ENCODE measurements around the gene DPYSL4. TPM values are rescaled to one million over a fixed set of nuclear protein-coding genes. Genes with fewer than 3 reads are reported as not detected.

The DPYSL4 gene
- total RNA-seq, 1 experiment from 2014 or later = 0.21 TPM

DNA sequence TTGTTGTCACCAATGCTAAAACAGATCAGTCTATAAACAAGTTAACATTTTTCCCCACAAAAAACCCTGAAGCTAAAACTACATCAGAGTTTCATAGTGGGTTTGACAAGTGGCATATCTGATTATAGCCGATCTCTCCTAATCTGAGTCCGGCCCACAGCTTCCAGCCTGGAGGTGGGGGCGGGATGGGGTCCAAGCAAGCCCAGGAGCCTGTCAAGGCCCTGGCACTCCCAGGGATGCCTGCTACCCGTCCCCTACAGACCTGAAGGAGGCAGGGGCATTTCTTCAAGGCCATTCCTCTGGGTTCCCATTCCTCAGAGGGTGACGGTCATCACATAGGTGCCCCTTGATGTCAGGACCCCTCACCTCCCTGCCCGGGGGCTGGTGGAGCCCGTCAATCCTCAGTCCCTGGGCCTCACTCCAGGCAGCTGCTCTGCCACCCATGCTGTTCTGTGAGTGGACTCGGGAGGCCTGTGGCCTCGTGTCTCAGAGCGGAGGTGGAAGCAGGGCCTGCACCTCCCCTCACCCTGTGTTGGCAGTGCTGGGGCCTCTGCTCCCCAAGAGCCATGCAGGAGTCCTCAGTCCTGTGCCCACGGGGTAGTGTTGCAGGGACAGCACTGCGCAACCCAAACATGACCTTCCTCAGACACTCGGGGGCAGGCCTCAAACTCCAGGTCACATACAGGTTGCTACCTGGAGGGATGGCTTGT is 8.8 kb downstream of the DPYSL4 start:
- Mint-ChIP-seq H3K9me3 (ENCODE audit: unreplicated experiment) (no peaks in the 10 kb centered on the region), H3K36me3 (ENCODE audit: insufficient read depth, unreplicated experiment) (no peaks in the 10 kb centered on the region), H3K4me3 (ENCODE audit: unreplicated experiment) (no peak overlapping the region), H3K4me1 (ENCODE audit: insufficient read depth, unreplicated experiment) (no peaks in the 10 kb centered on the region), H3K27ac (ENCODE audit: low read depth, unreplicated experiment) (no peak overlapping the region), H3K27me3 (ENCODE audit: insufficient read depth, unreplicated experiment) (no peaks in the 10 kb centered on the region)
- intact Hi-C loops (cut with micrococcal nuclease) = no loop called here
- no peak for DNase-seq (ENCODE audit: unreplicated experiment)
- TF ChIP-seq, protein P1, sequence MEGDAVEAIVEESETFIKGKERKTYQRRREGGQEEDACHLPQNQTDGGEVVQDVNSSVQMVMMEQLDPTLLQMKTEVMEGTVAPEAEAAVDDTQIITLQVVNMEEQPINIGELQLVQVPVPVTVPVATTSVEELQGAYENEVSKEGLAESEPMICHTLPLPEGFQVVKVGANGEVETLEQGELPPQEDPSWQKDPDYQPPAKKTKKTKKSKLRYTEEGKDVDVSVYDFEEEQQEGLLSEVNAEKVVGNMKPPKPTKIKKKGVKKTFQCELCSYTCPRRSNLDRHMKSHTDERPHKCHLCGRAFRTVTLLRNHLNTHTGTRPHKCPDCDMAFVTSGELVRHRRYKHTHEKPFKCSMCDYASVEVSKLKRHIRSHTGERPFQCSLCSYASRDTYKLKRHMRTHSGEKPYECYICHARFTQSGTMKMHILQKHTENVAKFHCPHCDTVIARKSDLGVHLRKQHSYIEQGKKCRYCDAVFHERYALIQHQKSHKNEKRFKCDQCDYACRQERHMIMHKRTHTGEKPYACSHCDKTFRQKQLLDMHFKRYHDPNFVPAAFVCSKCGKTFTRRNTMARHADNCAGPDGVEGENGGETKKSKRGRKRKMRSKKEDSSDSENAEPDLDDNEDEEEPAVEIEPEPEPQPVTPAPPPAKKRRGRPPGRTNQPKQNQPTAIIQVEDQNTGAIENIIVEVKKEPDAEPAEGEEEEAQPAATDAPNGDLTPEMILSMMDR (IDR thresholded peaks at IDR 0.05; ENCODE audit: unreplicated experiment) = no peak
- CTCF ChIA-PET = interaction anchor here (0.5 kb wide), 1 partner anchor 25 kb away, joined by 3 read pairs; no protein-coding TSS in a partner anchor
- BruUV-seq (replicated peaks) = no TSS peak
- POLR2A ChIA-PET = no interaction called here

DNA sequence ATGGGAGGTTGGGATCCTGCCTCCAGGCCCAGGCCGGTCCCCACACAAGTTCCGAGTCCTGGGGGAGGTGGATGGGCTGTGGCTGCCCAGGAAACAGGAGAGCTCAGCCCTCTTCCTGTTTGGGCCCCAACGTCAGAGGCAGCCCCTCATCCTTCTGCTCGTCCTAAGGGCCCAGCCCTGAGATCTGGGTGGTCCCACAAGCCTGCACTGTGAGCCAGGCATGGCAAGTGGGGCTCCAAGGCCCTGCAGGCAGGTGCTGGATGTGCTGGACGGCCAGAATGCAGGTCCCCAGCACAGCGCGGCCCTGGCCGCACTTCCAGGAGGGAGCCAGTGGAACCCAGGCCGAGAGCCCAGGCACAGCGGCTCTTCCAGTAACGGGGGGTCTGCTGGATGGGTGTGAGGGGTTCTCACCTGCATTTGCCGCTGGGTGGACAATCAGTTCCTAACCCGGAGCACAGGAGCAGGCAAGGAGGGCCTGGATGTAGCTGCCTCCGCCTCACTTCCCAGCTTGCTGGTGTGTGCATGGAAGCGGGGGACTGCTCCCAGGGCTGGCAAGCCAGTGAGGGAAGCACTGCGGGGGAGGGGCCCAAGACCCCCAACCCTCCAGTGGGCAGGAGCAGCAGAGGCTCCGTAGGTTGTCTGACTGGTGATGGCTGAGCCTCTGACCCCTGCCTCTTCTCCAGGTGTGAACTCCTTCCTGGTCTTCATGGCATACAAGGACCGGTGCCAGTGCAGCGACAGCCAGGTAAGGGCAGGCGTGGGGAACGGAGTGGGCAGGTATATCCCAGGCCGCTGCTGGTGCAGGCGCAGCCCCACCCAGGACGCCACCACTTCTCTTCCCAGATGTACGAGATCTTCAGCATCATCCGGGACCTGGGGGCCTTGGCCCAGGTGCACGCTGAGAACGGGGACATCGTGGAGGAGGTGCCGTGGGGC is 9.7 kb downstream of the DPYSL4 start:
- H3K4me3 Mint-ChIP-seq (ENCODE audit: unreplicated experiment) = no peak overlapping the region
- no peaks in the 10 kb centered on the region for H3K4me1 Mint-ChIP-seq (ENCODE audit: insufficient read depth, unreplicated experiment)
- no TSS peak for BruUV-seq (replicated peaks)
- no peaks in the 10 kb centered on the region for H3K36me3 Mint-ChIP-seq (ENCODE audit: insufficient read depth, unreplicated experiment)
- no peaks in the 10 kb centered on the region for H3K27me3 Mint-ChIP-seq (ENCODE audit: insufficient read depth, unreplicated experiment)
- intact Hi-C loops (cut with micrococcal nuclease) = no loop called here
- H3K27ac Mint-ChIP-seq (ENCODE audit: low read depth, unreplicated experiment) = no peak overlapping the region
- POLR2A ChIA-PET = no interaction called here
- no peaks in the 10 kb centered on the region for H3K9me3 Mint-ChIP-seq (ENCODE audit: unreplicated experiment)
- TF ChIP-seq, protein P1 (IDR thresholded peaks at IDR 0.05; ENCODE audit: unreplicated experiment) = no peak
- no peak for DNase-seq (ENCODE audit: unreplicated experiment)
- CTCF ChIA-PET = interaction anchor here (0.5 kb wide), 1 partner anchor 24 kb away, joined by 3 read pairs; no protein-coding TSS in a partner anchor

DNA sequence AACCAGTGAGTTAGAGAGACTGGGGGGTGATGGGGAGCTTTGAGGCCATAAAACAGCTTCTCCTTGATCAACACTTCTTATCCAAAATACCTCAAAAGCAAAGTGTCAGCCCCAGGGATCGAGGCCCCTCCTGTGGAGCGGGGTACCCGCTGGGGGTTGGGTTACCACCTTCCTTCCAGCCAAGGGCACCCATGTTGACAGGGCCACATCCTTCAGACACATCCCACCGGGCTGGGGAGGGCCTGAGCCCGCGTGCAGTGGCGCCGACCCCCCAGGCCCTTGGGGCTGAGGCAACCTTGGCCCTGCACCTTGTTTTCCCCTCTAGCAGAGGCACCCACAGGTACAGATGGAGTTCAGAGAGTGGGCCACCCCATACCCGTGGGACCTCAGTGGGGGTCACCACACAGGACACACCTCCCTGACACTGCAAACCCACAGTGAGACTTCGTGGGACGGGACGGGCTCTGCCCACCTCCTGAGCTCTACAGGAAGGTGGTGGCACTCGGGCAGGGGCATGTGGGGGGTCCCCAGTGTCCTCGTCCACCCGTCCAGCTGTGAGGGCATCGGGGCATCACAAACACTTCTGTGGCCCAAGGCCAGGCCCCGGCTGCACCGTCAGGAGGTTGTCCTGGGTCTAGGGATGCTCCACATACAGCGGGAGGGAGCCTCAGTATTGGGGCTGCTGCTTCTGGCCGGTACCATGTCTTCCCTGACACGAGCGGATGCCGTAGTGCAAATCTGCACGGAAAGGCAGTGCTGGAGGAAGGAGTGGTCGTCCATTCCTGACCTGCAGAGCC is 10.7 kb downstream of the DPYSL4 start:
- BruUV-seq (replicated peaks) = no TSS peak
- Mint-ChIP-seq H3K4me1 (ENCODE audit: insufficient read depth, unreplicated experiment) (no peaks in the 10 kb centered on the region), H3K9me3 (ENCODE audit: unreplicated experiment) (no peaks in the 10 kb centered on the region), H3K27me3 (ENCODE audit: insufficient read depth, unreplicated experiment) (no peaks in the 10 kb centered on the region), H3K27ac (ENCODE audit: low read depth, unreplicated experiment) (no peak overlapping the region), H3K4me3 (ENCODE audit: unreplicated experiment) (no peak overlapping the region), H3K36me3 (ENCODE audit: insufficient read depth, unreplicated experiment) (no peaks in the 10 kb centered on the region)
- DNase-seq (ENCODE audit: unreplicated experiment) = no peak
- ChIA-PET POLR2A (no interaction called here), CTCF (no interaction called here)
- intact Hi-C loops (cut with micrococcal nuclease) = no loop called here
- TF ChIP-seq, protein P1 (IDR thresholded peaks at IDR 0.05; ENCODE audit: unreplicated experiment) = no peak

DNA sequence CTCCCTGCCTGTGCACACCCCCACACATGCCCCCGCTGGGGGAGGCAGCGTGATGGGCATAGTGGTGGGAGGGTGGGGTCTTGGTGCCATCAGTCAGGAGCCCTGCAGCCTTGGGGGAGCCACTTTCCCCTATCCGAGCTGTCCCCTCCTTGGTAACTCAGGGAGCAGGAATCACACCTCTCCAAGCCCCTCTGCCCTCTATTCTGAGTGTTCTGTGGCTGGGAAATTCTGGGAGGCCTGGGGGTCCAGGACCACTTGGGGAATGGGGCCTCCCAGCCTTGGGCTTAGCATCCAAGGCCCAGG is 11.3 kb downstream of the DPYSL4 start:
- no peak overlapping the region for H3K27ac Mint-ChIP-seq (ENCODE audit: low read depth, unreplicated experiment)
- no peak overlapping the region for H3K4me3 Mint-ChIP-seq (ENCODE audit: unreplicated experiment)
- no peaks in the 10 kb centered on the region for H3K27me3 Mint-ChIP-seq (ENCODE audit: insufficient read depth, unreplicated experiment)
- no peak for DNase-seq (ENCODE audit: unreplicated experiment)
- no TSS peak for BruUV-seq (replicated peaks)
- H3K9me3 Mint-ChIP-seq (ENCODE audit: unreplicated experiment) = no peaks in the 10 kb centered on the region
- no peaks in the 10 kb centered on the region for H3K36me3 Mint-ChIP-seq (ENCODE audit: insufficient read depth, unreplicated experiment)
- TF ChIP-seq, protein P1 (IDR thresholded peaks at IDR 0.05; ENCODE audit: unreplicated experiment) = no peak
- intact Hi-C loops (cut with micrococcal nuclease) = no loop called here
- CTCF ChIA-PET = no interaction called here
- POLR2A ChIA-PET = no interaction called here
- H3K4me1 Mint-ChIP-seq (ENCODE audit: insufficient read depth, unreplicated experiment) = no peaks in the 10 kb centered on the region

Data from MCF 10A (cell line).